ENCODE data around the gene ZNF776. TPM values are rescaled to one million over a fixed set of nuclear protein-coding genes. Genes with fewer than 3 reads are reported as not detected.

The ZNF776 gene
- total RNA-seq, 4 donors from 2014 or later = 5.3 to 18.1 (median 10.1) TPM

- TF ChIP-seq CTCF (IDR thresholded peaks at IDR 0.05) = no peak
- DNase-seq (ENCODE audit: low spot score) (no peak), ATAC-seq (ENCODE audit: low FRiP score) (no peak)
These were observed 54.1 kb downstream of the ZNF776 start for GRCh38 chr19:57800696-57801095.

GRCh38 chr19:57802269-57802668 lies 55.7 kb downstream of the ZNF776 start:
- no peak for TF ChIP-seq CTCF (IDR thresholded peaks at IDR 0.05)
- ATAC-seq (ENCODE audit: low FRiP score) = no peak
- DNase-seq (ENCODE audit: low spot score) = no peak

- ATAC-seq (ENCODE audit: low FRiP score) = no peak
- DNase-seq (ENCODE audit: low spot score) = no peak
- TF ChIP-seq CTCF (IDR thresholded peaks at IDR 0.05) = no peak
These were observed 56.6 kb downstream of the ZNF776 start for GRCh38 chr19:57803265-57803593.

GRCh38 chr19:57803594-57804325 lies 57.1 kb downstream of the ZNF776 start:
- peak; percentile 50 for ATAC-seq (ENCODE audit: low FRiP score)
- no peak for DNase-seq (ENCODE audit: low spot score)
- no peak for TF ChIP-seq CTCF (IDR thresholded peaks at IDR 0.05)

- no peak for DNase-seq (ENCODE audit: low spot score)
- ATAC-seq (ENCODE audit: low FRiP score) = no peak
- no peak for TF ChIP-seq CTCF (IDR thresholded peaks at IDR 0.05)
These were observed 60.9 kb downstream of the ZNF776 start for GRCh38 chr19:57807541-57807940.

Other genes starting within 250 kb of the ZNF776 start
- gene ZNF773, start 246.9 kb upstream of the ZNF776 start, total RNA-seq = 10 to 100 TPM in 2 of 4 donors, 1 to 10 TPM in 2; 5.7 to 15.5 (median 9.6) TPM
- 1 to 10 TPM; 2.4 to 6.6 (median 4.9) TPM for gene ZNF549, start 219.5 kb upstream of the ZNF776 start, total RNA-seq
- 1 to 10 TPM; 3.7 to 8.8 (median 6.9) TPM for gene ZNF550, start 187.0 kb upstream of the ZNF776 start, total RNA-seq
- 1 to 10 TPM; 2.0 to 6.0 (median 3.7) TPM for gene ZNF416, start 167.9 kb upstream of the ZNF776 start, total RNA-seq
- gene ZIK1, start 162.7 kb upstream of the ZNF776 start, total RNA-seq = 1 to 10 TPM; 1.3 to 3.5 (median 2.5) TPM
- gene ZNF530, start 146.9 kb upstream of the ZNF776 start, total RNA-seq = 1 to 10 TPM in 3 of 4 donors, under 1 TPM in 1; 0.65 to 3.6 (median 3.0) TPM
- gene ZNF134, start 132.6 kb upstream of the ZNF776 start, total RNA-seq = 10 to 100 TPM in 3 of 4 donors, 1 to 10 TPM in 1; 9.6 to 25.1 (median 13.8) TPM
- gene ZNF211, start 113.6 kb upstream of the ZNF776 start, total RNA-seq = 10 to 100 TPM in 1 of 4 donors, 1 to 10 TPM in 3; 5.3 to 15.0 (median 9.2) TPM
- not detected for gene ZSCAN4, start 77.9 kb upstream of the ZNF776 start, total RNA-seq
- gene ZNF551, start 64.8 kb upstream of the ZNF776 start, total RNA-seq = 10 to 100 TPM in 1 of 4 donors, 1 to 10 TPM in 3; 7.3 to 22.2 (median 8.1) TPM
- 1 to 10 TPM; 1.4 to 4.4 (median 2.8) TPM for gene ZNF154, start 37.6 kb upstream of the ZNF776 start, total RNA-seq
- gene ZNF671, start 19.2 kb upstream of the ZNF776 start, total RNA-seq = 10 to 100 TPM in 1 of 4 donors, 1 to 10 TPM in 3; 3.0 to 10.2 (median 6.3) TPM
- 10 to 100 TPM; 14.3 to 21.1 (median 17.4) TPM for gene ZNF586, start 22.9 kb downstream of the ZNF776 start, total RNA-seq
- gene ZNF552, start 68.1 kb downstream of the ZNF776 start, total RNA-seq = 10 to 100 TPM in 1 of 4 donors, 1 to 10 TPM in 3; 5.7 to 17.3 (median 8.8) TPM
- 10 to 100 TPM; 12.7 to 39.0 (median 19.0) TPM for gene ZNF587B, start 83.5 kb downstream of the ZNF776 start, total RNA-seq
- 10 to 100 TPM; 11.8 to 36.3 (median 19.9) TPM for gene ZNF587, start 103.0 kb downstream of the ZNF776 start, total RNA-seq
- gene ZNF814, start 142.2 kb downstream of the ZNF776 start, total RNA-seq = 10 to 100 TPM; 13.3 to 25.9 (median 15.1) TPM
- gene ZNF417, start 169.8 kb downstream of the ZNF776 start, total RNA-seq = 10 to 100 TPM; 10.8 to 13.2 (median 11.0) TPM
- gene ZNF418, start 188.6 kb downstream of the ZNF776 start, total RNA-seq = 1 to 10 TPM; 4.1 to 7.9 (median 5.5) TPM
- gene ZNF256, start 200.9 kb downstream of the ZNF776 start, total RNA-seq = 1 to 10 TPM; 3.1 to 7.9 (median 4.3) TPM
- 1 to 10 TPM in 1 of 4 donors, under 1 TPM in 2, not detected in 1; 0.46 to 1.5 (median 0.96) TPM for gene C19orf18, start 227.7 kb downstream of the ZNF776 start, total RNA-seq